Osteocyte (in vitro differentiated cells): ENCODE results near the gene SEMA6D. TPM values are rescaled to one million over a fixed set of nuclear protein-coding genes. Genes with fewer than 3 reads are reported as not detected.

ENCODE experiments used
- DNase-seq: peaks from one replicate; pipeline ENCODE4 v3.0.0; 2021; ENCODE audit warnings: mixed read lengths; ENCODE audit not compliant: unreplicated experiment; ENCODE audit errors: extremely low spot score
- H3K27ac Mint-ChIP-seq: one replicate; pipeline ENCODE4 v1.8.0; 2021; ENCODE audit warnings: mild to moderate bottlenecking, mixed read lengths; ENCODE audit not compliant: unreplicated experiment
- H3K27me3 Mint-ChIP-seq: one replicate; pipeline ENCODE4 v1.8.0; 2021; ENCODE audit warnings: mixed read lengths; ENCODE audit not compliant: unreplicated experiment
- H3K36me3 Mint-ChIP-seq: one replicate; pipeline ENCODE4 v1.8.0; 2021; ENCODE audit warnings: mixed read lengths; ENCODE audit not compliant: unreplicated experiment
- H3K4me1 Mint-ChIP-seq: one replicate; pipeline ENCODE4 v1.8.0; 2021; ENCODE audit warnings: mixed read lengths; ENCODE audit not compliant: unreplicated experiment
- H3K4me3 Mint-ChIP-seq: one replicate; pipeline ENCODE4 v1.8.0; 2021; ENCODE audit warnings: mild to moderate bottlenecking, moderate library complexity, mixed read lengths; ENCODE audit not compliant: unreplicated experiment
- H3K9me3 Mint-ChIP-seq: one replicate; pipeline ENCODE4 v1.8.0; 2021; ENCODE audit warnings: mixed read lengths; ENCODE audit not compliant: unreplicated experiment
- total RNA-seq: library from RNA; stranded (reverse); gene quantifications from 2 replicates; pipeline ENCODE4 v1.2.1, GENCODE V29; 2021
- TF ChIP-seq, protein P1 (sequence below): fragments of 200-600 bp; sonication (generic); IDR thresholded peaks from 2 replicates; pipeline ENCODE4 v1.5.0; 2021; ENCODE audit warnings: antibody characterized with exemption, mild to moderate bottlenecking, moderate library complexity

SEMA6D gene
- total RNA-seq, 1 donor from 2014 or later = 11.9 TPM

DNA sequence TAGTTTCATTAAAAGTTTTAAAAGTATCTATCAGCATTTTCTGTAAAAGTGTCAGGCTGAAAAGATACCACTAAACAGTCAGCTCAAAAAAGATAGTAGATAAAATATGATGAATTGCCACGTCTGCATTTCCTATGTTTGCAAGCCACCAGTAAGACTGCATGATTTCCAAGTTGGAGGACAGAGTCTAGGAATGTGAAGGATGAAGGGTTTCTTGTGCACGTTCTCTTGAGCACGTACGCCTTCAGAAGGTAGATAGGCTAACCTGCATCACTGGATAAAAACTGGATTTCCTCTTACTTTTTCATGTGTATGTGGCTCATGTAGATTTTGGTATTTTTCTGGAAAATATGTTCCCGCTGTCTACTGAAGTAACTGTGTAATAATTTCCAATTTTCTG, 9.9 kb upstream of the SEMA6D start:
- Mint-ChIP-seq H3K4me3 (no peak overlapping the region), H3K36me3 (no peaks in the 10 kb centered on the region), H3K4me1 (peaks cover 1% of the 10 kb centered on the region)

DNA sequence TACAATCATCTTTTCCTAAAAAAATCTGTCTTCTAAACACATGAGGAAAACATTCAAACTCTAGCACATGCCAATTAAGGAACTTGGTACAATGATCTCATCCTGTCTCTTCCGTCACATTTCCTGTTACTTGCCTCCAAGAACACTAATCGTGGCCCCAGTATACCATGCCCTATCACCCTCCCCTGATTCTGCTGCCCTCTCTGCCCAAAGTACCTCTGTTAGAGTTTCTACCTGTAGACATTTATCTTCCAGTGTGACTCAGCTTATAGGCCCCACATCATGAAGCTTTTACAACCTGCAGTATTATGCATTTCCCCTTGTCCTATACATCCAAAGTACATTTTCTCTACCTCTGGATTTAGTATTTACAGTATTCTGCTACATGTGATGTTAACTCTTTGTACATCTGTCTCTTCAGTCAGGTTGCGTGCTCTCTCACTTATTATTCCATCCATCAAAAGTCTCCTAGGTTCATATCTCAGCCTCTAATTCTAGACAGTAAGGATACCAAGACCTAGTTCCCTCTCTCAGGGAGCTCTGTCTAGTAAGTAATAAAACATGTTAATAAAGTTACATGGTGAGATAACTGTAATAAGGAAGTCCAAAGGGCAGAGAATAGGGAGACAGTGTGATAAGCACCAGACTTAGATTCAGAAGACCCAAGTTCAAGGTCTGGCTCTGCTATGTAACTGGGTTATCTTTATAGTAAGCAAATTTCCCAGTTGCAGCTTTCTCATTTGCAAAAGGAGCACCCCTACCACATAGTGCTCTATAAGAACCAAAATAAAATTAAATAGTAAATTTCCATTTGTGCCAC, 8.9 kb upstream of the SEMA6D start:
- Mint-ChIP-seq H3K4me1 (peaks cover 1% of the 10 kb centered on the region), H3K27ac (no peak overlapping the region), H3K9me3 (no peaks in the 10 kb centered on the region), H3K36me3 (no peaks in the 10 kb centered on the region), H3K27me3 (peaks cover 24% of the 10 kb centered on the region), H3K4me3 (no peak overlapping the region)
- DNase-seq = no peak
- TF ChIP-seq, protein P1, sequence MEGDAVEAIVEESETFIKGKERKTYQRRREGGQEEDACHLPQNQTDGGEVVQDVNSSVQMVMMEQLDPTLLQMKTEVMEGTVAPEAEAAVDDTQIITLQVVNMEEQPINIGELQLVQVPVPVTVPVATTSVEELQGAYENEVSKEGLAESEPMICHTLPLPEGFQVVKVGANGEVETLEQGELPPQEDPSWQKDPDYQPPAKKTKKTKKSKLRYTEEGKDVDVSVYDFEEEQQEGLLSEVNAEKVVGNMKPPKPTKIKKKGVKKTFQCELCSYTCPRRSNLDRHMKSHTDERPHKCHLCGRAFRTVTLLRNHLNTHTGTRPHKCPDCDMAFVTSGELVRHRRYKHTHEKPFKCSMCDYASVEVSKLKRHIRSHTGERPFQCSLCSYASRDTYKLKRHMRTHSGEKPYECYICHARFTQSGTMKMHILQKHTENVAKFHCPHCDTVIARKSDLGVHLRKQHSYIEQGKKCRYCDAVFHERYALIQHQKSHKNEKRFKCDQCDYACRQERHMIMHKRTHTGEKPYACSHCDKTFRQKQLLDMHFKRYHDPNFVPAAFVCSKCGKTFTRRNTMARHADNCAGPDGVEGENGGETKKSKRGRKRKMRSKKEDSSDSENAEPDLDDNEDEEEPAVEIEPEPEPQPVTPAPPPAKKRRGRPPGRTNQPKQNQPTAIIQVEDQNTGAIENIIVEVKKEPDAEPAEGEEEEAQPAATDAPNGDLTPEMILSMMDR = no peak

More for the DNA sequence above, 9.9 kb upstream of the SEMA6D start:
- peaks cover 17% of the 10 kb centered on the region for H3K27me3 Mint-ChIP-seq
- no peaks in the 10 kb centered on the region for H3K9me3 Mint-ChIP-seq
- DNase-seq = no peak
- no peak overlapping the region for H3K27ac Mint-ChIP-seq
- TF ChIP-seq, protein P1 = no peak

DNA sequence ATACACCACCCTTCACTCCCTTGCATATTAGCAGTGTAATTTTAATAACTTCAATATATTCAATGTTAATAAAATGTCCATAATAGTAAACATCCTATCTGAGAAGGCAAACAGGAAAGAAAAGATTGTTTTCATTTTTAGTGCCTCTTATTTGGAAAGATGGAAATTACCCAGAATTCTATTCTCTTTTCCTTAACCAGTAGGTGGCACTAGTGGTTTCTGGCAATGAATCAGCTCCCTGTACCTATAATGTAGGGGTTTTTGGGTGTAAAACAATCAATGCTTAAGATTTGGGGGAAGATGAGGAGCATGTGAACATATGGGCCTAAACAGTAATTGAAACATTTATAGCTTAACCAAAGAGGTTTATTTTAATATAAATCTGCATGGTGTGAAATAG, 5.7 kb upstream of the SEMA6D start:
- no peaks in the 10 kb centered on the region for H3K9me3 Mint-ChIP-seq
- H3K36me3 Mint-ChIP-seq = no peaks in the 10 kb centered on the region
- H3K27ac Mint-ChIP-seq = no peak overlapping the region
- TF ChIP-seq, protein P1 = peak; percentile 63
- peaks cover 7% of the 10 kb centered on the region for H3K4me1 Mint-ChIP-seq
- H3K4me3 Mint-ChIP-seq = no peak overlapping the region
- DNase-seq = no peak
- peaks cover 49% of the 10 kb centered on the region for H3K27me3 Mint-ChIP-seq

DNA sequence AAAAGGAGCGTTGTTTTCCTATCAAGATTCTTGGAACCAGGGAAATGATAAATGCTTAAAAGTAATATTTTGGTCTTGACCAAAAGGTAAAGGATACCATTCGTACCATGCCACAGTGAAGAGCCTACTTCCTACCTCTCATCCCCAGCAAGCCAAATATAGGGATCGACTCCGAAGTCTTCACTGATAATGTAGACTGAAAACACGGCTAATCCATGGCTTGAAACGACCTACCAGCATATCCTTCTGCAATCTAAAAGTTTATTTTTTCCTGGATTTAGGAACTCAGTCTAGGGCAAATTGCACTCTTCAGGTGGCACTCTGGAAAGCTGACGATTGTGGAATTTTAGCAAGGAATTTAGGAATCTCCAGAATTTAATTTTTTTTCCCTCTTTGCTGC, 1.9 kb upstream of the SEMA6D start:
- no peaks in the 10 kb centered on the region for H3K9me3 Mint-ChIP-seq
- peaks cover 50% of the 10 kb centered on the region for H3K27me3 Mint-ChIP-seq
- H3K4me1 Mint-ChIP-seq = peaks cover 29% of the 10 kb centered on the region
- no peaks in the 10 kb centered on the region for H3K36me3 Mint-ChIP-seq
- no peak overlapping the region for H3K4me3 Mint-ChIP-seq
- H3K27ac Mint-ChIP-seq = no peak overlapping the region
- DNase-seq = no peak
- TF ChIP-seq, protein P1 = no peak

DNA sequence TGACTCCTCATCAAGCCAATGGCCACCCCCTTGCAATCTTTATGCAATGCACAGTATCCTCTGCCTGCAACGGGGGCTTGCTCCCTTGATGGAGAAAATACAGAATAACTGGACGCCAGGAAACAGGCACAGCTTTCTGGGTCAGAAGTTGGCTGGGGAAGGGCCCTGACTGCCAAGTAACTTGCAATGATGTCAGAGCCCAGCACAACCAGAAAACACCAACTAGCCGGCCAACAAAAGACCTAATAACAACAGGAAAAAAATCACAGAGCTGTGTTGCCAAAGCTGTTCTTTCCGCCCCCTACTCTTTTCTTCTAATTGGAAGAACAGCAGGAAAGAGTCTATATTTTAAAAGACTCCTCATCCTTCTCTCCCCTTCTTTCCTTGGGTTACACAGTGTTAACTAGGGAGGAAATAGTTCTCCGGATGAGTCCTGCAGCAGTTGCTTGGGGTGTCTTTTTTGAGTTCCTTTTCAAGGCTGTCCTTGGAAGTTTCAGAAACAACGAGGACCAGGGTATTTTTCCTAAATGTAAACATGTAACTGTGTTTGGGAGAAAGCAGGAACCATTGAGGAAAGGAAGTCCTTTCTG, 1.4 kb upstream of the SEMA6D start:
- H3K4me3 Mint-ChIP-seq = no peak overlapping the region
- peaks cover 53% of the 10 kb centered on the region for H3K27me3 Mint-ChIP-seq
- H3K4me1 Mint-ChIP-seq = peaks cover 30% of the 10 kb centered on the region
- H3K36me3 Mint-ChIP-seq = no peaks in the 10 kb centered on the region
- no peak for DNase-seq
- no peak overlapping the region for H3K27ac Mint-ChIP-seq
- H3K9me3 Mint-ChIP-seq = no peaks in the 10 kb centered on the region
- TF ChIP-seq, protein P1 = no peak
